ENCODE measurements around the gene PI3.

- TF ChIP-seq CTCF (IDR thresholded peaks at IDR 0.05) (no peak), POLR2A (IDR thresholded peaks at IDR 0.05) (no peak), POLR2AphosphoS5 (IDR thresholded peaks at IDR 0.05) (no peak)
Measured at GRCh38 chr20:45176526-45177267, 2.0 kb downstream of the PI3 start.

Measured in breast epithelium (tissue), 3 donors.